GM21515 (cell line): ENCODE measurements around the gene VPS8.

Experiments used
- ATAC-seq: cut with Tn5 transposase; IDR thresholded peaks from one replicate; pipeline ENCODE4 v1.9.1; 2021; ENCODE audit not compliant: unreplicated experiment

The VPS8 gene

DNA sequence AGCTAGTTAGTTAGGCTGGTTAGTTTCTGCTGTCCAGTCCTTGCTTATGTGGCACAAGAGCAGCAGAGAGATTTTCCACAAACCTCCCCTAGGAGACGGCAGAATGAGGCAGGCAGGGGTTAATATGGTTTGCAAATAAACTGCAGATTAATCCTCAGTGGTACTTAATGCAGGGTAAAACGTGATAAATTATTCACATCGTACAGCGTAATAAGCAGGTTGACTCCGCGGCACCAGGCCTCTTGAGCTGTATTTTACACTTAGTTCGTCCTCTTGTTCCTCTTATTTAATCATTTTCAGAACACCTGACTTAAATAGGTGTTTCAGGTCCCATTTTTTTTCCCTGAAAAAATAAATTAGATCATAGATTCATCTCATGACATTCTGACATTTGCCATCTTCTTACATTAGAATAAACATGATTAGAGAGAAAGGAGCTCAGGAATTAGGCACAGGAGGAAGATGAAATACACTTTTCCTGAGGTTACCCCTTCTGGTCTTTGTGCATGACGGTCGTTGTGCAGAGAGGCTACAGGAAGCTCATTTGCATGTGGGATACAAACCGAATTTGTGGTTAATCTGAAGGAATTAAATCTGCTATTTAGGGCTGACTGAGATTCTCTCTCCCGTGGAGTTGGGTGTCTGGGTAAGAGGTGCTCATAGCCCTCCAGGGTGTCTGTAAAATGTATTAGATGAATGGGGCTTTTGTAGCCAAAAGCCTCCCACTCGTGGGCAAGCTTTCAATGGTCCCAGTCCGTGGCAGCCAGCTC lies 27.1 kb upstream of the VPS8 start:
- no peak for ATAC-seq

DNA sequence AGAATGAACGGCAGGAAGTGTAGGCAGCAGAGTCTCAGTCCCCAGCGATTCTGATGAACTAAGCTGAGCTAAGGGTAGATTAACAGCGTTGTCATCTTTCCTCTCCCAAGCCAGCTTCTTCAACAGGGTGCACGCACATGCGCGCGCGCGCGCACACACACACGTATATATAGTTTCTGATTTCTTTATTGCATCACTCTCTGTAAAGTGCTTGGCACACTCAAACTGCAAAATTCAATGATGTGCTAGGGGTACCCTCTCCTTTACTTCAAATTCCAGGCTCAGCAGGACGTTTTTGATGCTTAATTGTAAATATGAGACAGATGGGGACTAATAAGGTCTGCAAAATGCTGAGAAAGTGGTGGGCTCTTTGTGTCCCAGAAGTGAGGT lies 26.1 kb upstream of the VPS8 start:
- no peak for ATAC-seq

DNA sequence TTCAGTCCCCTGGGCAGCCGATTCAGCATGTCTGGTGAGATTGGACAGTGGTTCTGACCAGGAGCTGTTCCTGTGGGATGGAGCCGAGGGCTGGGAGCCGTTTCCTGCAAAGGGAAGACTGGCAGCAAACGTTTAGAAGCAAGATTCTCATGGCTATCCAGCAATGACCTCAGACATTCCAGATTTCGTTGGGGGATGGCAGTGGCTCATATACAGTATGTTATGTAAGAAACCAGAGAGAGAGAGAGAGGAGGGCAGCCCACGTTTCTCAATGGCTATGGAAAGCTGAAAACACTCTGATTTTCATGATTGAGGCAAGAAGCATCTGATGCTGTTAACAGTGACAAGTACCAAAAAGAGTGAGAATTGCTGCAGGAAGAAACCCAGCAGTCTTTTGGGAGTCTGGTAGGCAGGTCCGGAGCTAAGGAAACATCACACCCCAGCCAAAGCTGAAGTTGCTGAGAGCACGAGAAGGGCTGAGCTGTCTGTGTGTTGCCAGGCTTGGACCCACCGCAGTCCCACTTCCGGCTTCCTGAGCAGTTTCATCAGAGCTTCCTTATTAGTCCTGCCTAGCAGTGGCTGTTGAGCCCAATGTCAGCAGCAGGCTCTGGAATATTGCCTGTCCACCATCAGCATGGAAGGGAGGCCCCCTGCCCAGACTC lies 25.6 kb upstream of the VPS8 start:
- no peak for ATAC-seq

DNA sequence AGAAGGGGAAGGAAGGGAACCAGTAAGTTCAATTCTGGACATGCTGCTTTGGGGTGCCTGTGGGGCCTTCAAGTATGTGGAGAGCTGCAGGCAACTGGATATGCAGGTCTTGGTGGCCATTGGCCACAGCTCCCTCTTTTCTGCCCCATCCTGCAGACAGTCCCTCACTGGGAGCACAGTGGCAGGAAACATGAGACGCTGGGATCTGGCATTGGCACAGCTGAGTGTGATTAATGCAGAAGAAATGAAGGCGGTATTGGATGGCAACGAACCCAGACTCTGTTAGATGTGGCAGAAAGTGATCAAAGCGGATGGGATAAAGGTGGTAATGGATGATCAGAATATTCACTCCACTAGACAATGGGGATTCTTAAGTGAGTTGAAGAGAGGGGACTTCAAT lies 23.2 kb upstream of the VPS8 start:
- no peak for ATAC-seq

DNA sequence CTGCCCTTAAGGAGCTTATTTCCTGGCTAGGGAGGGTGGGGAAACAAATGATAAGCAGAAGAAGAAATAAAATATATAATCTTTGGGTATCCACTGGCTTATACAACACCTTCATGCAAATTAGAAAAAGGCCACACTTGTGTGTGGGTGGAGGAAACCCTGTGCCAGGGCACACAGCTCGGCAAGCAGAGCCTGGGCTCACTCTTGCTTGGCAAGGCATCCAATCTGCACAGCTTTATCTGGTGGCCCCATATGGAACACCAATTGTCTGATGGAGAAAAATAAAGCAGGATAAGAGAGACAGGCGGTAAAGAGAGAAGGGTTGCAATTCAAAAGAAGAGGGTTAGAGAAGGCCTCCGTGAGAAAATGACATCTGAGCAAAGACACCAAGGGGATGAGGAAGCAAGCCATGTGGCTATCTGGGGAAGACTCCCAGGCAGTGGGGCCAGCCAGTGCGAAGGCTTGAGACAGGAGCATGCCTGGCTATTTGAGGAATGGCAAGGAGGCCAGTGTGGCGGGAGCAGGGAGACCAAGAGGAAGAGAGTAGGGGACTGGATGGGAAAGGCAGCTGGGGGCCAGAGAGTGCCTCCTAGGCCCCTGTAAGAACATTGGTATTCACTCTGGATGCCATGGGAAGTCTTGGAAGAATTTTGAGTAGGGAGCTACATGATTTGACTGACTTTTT lies 22.5 kb upstream of the VPS8 start:
- no peak for ATAC-seq

DNA sequence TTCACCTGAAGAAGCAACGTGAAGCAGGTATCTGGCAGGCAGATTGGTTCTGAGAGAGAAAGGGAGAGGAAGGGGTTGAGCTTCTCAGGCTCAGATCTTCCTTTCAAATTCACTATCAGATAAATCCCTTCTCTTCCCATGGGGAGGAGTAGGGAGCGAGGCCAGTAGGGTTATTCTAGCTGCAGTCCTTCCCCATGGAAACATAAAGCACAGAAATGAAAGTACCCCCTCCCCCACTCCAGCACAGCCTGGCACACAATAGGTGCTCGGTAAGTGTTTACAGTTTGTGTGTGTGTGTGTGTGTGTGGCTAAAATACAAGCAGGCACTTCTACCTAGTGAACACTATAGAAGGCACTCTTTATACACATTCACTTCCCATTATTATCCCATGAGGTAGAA lies 20.8 kb upstream of the VPS8 start:
- no peak for ATAC-seq

DNA sequence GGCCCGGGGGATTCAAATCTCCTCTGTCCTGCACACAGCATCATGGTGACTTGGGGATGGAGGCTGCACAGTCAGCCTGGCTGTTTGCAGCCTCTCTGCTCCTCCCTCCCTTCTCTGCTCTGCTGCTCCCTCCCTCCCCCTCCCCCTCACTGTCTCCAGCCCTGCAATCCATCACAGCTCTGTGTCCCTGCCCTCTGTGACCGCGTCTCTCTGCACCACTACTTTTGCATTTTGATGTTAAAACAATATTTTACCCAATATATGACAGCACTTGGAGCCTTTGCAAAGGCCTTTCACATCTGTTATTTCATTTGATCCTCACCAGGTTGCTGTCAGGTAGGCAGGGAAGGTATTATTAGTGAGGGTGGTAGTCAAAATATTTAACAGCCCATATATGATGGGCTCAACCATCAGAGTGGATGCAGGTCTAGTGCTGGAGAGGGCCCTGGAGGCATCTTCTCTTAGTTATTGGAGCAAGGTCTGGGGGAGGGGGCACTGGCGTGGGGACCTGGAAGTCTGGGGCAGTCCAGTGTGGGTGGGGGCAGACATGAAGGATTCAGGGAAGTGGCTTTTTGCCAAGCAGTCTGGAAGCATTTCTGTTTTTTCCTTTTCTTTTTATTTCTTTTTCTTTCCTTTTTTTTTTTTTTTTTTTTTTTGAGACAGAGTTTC lies 16.3 kb upstream of the VPS8 start:
- no peak for ATAC-seq

DNA sequence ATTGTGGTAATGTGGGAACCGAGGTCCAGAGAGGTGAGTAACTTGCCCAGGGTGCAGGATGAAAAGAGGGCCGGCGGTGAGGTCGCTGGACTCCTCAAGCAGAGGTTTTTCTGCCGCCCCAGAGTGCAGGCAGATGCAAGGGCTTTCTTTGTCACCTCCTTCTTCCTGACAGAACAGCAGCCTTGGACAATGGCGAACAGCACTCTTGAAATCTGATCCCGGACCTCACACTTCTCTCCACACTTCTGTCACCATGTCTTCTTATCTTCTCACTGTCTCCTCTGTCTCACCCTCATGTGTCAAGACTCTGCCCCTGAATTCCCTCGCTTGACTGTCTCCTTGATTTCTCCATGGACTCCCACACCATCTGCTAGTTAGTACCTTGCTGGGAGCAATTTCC lies 15.4 kb upstream of the VPS8 start:
- no peak for ATAC-seq

DNA sequence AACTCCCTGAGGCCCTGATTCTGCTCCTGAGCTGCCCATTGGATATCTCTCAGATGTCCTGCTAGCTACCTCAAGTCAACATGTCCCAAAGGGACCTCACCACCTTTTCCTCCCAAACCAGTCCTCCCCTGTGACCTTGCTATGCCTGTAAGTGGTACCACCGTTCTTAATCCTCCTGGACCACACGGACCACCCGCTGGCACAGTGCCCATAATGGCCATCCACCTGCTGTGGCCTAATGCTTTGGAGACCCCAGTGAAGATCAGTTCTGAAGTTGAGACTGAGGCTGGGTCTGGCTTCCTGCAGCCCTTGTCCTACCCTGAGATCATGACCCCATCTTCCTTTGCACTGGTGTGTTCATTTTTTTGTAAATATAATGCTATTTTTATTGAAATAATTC lies 15.0 kb upstream of the VPS8 start:
- ATAC-seq: no peak

DNA sequence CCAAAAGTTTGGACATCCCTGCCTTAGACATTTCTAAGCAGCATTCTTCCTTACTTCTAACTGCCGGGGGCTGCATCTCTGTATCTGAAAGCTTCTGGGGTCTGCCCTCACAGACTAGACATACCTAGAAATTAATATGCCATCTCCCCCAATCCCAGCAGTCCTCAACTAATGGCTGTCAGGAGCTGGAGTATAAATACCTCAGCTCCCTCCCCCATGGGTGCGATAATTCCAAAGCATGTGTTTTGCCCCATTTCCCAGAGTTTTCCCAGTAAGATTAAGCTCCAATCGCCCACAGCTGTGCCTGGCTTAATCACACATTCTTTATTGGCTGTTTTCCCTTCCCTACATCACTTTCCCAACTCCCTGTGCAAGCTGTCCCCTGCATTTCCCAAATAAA lies 13.8 kb upstream of the VPS8 start:
- ATAC-seq: no peak

DNA sequence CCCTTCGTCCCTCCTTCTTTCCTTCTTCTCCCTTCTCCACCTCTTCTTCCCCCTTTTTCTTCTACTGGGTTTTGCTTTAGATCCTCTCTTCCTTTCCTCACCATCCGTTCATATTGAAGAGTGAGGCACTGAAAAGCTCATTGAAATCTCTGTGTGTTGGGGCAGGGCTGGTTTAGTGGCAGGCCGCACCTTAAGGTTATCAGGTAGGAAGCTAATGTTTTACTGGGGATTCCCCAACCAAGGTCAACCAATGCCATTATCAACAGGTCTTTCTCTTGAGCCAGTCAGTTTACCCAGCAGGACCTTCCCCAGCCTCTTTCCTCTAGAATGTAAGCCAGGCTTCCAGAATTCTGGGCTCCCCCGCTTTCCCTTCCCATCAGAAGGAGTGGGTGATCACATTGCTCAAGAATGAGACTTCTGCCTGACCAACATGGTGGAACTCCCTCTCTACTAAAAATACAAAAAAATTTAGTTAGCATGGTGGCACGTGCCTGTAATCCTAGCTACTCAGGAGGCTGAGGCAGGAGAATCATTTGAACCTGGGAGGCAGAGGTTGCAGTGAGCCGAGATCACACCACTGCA lies 11.5 kb upstream of the VPS8 start:
- no peak for ATAC-seq

DNA sequence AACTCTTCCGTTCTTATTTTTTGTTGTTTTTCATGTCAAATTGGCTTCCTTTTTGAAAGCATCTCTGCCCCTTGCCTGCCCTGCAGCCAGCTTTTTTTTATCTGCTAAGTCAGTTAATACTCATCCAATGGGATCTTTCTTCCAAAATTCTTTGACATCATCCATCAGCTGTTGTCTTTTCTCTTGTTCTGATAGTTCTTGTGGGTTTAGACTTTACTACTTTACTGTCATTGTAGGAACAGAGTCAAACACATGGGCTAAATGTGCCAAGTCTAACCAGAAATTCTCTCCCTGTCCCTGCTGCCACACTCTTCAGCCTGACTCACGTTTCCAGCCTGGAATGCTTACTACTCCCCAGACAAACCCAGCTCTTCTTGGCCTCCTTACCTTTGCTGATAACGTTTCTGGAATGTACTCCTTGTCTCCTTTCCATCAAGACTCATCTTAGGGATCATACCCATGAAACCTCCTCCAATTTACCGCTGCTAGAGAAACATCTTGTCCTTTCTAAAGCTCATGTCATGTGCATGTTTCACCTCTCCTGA lies 10.7 kb upstream of the VPS8 start:
- no peak for ATAC-seq

DNA sequence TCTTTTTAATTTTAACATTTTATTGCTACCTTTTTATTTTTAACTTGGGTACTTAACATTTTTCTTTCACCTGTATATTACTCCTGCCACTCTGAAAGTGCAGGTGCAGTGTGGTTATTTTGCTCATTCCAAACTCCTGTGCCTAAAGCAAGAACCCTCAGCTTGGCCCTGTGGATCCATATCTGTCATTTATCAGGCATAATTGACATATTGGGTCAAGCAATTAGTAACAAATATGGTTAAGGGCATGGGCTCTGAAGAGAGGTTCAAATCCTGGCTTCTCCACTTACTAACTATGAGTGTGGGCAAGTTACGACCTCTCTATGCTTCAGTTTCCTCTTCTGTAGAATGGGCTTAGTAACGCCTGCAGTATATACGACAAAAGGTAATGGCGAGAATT lies 9.8 kb upstream of the VPS8 start:
- ATAC-seq: no peak

DNA sequence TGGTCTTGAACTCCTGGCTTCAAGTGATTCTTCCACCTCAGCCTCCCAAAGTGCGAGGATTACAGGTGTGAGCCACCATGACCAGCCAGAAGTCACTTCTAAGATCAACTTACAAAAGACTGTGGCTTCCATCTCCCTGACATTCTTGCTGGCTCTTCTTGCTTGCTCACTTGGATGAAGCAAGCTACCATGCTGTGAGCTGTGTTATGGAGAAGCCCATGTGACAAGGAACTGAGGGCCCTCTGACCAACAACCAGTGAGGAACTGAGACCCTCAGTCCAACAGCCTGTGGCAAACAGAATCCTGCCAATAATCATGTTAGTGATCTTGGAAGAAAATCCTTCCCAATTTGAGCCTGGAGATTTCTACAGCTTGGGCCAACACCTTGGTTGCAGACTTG lies 7.2 kb upstream of the VPS8 start:
- ATAC-seq: no peak

DNA sequence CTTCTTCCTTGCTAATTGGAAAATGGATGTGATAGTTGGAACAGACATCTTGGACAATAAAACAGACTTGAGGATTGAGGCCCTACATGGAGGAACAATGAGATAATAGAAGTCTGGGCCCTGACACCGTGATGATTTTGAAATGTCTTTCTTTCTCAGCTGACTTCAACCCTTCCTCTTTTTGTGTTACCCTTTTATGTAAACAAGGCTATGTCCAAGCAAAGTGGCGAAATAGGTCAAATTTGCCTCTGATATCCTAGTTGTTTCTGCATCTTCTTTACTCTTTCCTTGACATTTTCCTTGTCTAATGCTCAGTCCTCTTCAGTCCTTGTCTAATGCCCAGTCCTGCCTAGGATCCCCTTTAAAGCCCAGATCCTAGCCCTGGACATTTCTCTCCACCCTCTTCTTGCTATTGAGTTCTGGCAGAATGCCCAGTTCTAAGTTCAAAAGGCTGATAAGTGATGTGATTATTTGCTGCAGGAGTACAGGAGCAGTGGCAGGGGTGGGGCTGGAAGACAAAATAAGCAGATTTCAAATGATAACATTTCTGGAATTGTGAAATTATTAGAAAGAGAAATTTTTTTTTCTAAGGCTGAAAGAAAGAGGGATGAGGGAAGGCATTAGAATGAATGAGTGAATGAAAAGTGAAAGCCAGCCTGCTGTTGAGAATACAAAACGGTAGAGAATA lies 6.5 kb upstream of the VPS8 start:
- ATAC-seq: no peak

DNA sequence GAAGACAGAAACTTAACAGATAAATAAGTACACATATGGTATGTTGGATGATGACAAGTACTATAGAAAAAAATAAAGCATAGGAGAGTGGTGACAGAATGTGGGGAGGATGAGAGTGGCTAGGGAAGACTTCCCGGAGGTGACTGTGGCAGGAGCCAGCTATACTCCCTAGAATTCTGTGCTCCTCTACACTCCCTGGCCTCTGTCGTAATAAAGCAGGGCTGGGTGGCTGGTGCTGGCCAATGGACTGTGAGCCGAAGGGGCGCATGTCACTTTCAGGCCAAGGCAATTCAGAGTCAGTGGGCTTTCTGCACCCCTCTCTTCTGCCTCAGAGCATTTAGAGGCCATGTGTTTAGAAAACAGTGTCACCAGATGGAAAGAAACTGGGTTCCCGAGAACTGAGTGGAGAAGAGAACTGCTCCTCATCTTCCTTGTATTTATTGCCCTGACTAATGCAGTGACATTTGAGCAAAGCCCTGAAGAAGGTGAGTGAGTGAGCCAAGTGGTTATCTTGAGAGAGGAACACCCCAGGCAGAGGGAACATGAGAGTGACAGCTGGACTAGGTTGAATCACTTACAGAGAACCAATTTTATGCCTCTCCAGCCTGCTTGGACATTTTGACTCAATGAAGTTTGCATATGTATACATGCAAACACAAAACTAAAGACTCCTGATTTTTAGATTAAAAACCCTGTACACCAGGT lies 5.2 kb upstream of the VPS8 start:
- ATAC-seq: no peak

DNA sequence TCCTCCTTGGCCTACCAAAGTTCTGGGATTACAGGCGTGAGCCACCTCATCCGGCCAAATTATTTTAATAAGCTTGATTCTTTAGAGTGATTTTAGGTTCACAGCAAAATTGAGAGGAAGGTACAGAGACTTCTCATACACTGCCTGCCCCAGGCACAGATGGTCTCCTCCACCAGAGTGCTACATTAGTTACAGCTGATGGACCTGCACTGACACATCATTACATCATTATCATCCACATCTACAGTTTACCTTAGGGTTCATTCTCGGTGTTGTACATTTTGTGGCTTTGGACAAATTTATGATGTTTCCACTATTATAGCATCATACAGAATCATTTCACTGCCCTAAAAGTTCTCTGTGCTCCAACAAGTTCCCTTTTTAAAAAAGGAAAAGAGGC lies 4.4 kb upstream of the VPS8 start:
- ATAC-seq: no peak

DNA sequence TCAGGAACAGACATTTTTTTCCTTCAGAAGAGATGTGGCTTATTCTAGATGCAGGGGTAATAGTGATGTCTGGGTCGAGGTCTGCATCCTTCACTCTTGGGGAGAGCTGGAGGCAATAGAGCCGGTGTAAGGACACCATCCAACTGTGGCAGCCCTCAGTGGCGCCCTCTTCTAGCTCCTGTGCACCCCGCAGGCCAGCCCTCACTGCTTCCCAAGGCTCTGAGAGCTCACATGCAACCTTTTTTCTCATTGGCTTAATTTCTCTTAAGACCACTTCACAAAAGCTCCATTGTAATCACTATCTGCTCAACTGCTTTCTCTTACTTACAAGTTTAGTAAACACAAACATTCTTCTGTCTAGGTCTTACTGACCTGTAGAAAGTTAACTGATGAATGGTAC lies 3.9 kb upstream of the VPS8 start:
- no peak for ATAC-seq

DNA sequence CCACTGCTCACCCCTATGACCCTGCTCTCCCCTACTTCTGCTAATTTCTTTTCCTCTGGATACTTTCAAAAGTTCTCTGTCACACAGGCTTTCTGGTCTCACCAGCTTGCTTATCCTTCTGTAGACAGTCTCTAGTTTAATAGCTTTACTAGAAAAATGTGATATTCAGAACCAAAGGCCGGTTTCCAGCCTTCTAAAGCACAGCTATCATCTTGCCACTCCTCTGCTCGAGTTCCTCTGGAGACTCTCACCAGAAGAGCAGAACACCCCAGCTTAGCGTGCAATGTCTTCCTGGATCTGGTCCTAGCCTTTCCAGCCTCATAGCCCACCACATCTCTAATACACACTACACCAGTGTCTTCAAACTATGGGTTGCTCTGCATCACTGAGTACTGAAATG lies 1.8 kb upstream of the VPS8 start:
- no peak for ATAC-seq

DNA sequence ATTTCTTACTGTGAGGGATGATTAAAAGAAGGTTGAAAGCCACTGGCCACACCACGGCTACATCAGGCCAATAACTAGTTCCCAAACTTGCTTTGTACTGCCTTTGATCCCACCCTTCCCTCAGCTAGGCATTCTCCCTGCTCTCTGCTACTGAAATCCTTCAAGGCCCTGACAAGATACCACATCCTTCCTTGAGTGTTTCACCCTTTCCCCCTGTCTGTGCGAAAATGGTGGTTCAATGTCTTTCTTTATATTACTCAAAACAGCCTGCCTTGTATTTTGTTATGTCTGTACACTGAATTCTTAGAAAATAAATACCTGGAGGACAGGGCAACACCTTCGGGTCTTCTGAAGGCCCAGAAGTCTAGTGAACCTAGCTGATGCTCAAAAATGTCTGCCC lies 932 bp upstream of the VPS8 start:
- no peak for ATAC-seq
